Gastrocnemius medialis (tissue), 4 donors: ENCODE data around the gene PAX5.

Experiments used
- CTCF ChIP-seq, 5 experiments: fragments of 450-650 bp in 3 of 5; fragments of 200-600 bp in 2 of 5; sonication (generic) in 2 of 5; IDR thresholded peaks in 4 of 5; conservative IDR thresholded peaks in 1 of 5; 1 replicate in 4 of 5; 2 replicates in 1 of 5; pipeline ENCODE4 v1.5.1; 2016 to 2019; ENCODE audit warnings: antibody characterized with exemption in 5 of 5, mild to moderate bottlenecking in 3 of 5, moderate library complexity in 3 of 5
- POLR2A ChIP-seq, 2 donors: fragments of 450-650 bp; IDR thresholded peaks; one replicate each; pipeline ENCODE4 v1.6.1; 2017; ENCODE audit warnings: antibody characterized with exemption in 2 of 2, mild to moderate bottlenecking in 2 of 2, moderate library complexity in 2 of 2

- no peak for TF ChIP-seq CTCF (IDR thresholded peaks at IDR 0.05 in 4 of 5, conservative IDR thresholded peaks at IDR 0.05 in 1 of 5)
- TF ChIP-seq POLR2A (IDR thresholded peaks at IDR 0.05) = no peak
These were observed 87.4 kb downstream of the PAX5 start for GRCh38 chr9:36946653-36947052.
